NCI-H526 (cell line): ENCODE data around the gene SUGP2.

Experiments used
- DNase-seq, 2 experiments: peaks; one replicate each; lab custom pipeline; 2025; lab: John Stamatoyannopoulos, UW

The SUGP2 gene

GRCh38 chr19:19033426-19034203, at the start of gene SUGP2, which contains the start of gene ARMC6:
TSS of gene SUGP2 (minus strand) at chr19:19033517. CDS start at chr19:19031071, 2,446 bp downstream.
TSS of gene ARMC6 (plus strand) at chr19:19033603. CDS start at chr19:19034210, 607 bp downstream.
- DNase-seq, result peak; percentile 31 to 86

- DNase-seq, result no peak
Measured at GRCh38 chr19:19081642-19082151, 48.4 kb upstream of the SUGP2 start.

- DNase-seq, result no peak
Measured at GRCh38 chr19:19079571-19079970, 46.3 kb upstream of the SUGP2 start.

DNA sequence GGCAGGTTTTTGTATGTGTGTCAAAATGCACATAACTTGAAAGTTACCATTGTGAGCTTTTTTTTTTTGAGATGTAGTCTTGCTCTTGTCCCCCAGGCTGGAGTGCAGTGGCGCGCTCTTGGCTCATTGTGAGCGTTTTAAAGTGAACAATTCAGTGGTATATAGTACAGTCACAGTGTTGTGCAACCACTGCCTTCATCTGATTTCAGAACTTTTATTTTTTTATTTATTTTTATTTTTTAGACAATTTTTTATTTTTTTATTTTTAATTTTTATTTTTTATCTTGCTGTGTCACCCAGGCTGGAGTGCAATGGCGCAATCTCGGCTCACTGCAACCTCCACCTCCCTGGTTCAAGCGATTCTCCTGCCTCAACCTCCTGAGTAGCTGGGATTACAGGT, 45.5 kb upstream of the SUGP2 start:
- no peak for DNase-seq

DNA sequence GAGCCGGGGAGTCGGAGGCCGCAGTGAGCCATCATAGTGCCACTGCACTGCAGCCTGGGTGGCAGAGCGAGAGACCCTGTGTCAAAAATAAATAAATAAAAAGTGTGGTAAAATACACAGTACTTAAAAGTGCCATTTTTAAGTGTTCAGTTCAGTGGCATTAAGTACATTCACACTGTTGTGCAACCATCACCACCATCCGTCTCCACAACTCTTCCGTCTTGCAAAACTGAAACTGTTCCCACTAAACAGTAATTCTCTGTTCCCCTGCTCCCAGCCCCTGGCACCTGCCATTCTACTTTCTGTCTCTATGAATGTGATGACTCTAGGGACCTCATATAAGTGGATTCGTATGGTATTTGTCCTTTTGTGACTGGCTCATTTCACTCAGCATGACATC, 43.8 kb upstream of the SUGP2 start:
- DNase-seq, result no peak

GRCh38 chr19:19076476-19076875, 43.2 kb upstream of the SUGP2 start:
- DNase-seq, result no peak

DNA sequence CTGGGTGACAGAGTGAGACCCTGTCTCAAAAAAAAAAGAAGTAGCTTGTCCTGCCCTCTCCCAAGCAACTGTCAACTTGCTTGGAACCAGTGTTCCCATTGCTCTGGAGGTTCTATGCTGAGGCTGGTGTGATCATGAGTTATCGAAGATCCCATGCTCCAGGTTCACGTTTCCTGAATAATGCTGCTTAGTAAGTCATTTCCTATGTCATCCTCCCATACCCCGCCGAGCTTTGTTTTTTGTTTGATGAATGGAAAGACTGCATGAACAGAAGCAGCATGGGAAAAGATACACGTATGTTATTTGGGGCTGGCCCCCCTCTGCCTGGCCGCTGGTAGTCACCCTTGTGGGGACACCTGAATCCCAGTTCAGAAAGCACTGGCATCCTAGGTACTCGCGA, 41.8 kb upstream of the SUGP2 start:
- no peak for DNase-seq

- no peak for DNase-seq
Measured at GRCh38 chr19:19074196-19074882, 41.0 kb upstream of the SUGP2 start.

DNA sequence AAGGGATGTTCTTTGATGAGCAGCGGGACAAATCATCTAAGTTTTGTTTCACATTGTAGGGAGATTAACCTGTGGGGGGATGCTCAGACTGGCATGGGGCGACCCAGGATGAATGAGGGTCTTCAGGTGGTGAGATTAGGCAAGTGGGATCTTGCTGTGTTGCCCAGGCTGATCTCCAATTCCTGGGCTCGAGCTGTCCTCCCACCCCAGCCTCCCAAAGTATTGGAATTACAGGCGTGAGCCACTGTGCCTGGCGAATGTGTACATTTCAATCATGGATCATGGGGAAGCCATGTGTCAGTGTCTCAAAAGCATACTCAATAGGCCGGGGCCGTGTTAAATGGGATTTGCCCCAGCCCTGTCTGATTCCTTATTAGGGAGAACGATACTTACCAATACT, 38.6 kb upstream of the SUGP2 start:
- no peak for DNase-seq

- DNase-seq, result no peak
Measured at GRCh38 chr19:19068659-19069654, 35.6 kb upstream of the SUGP2 start.

DNA sequence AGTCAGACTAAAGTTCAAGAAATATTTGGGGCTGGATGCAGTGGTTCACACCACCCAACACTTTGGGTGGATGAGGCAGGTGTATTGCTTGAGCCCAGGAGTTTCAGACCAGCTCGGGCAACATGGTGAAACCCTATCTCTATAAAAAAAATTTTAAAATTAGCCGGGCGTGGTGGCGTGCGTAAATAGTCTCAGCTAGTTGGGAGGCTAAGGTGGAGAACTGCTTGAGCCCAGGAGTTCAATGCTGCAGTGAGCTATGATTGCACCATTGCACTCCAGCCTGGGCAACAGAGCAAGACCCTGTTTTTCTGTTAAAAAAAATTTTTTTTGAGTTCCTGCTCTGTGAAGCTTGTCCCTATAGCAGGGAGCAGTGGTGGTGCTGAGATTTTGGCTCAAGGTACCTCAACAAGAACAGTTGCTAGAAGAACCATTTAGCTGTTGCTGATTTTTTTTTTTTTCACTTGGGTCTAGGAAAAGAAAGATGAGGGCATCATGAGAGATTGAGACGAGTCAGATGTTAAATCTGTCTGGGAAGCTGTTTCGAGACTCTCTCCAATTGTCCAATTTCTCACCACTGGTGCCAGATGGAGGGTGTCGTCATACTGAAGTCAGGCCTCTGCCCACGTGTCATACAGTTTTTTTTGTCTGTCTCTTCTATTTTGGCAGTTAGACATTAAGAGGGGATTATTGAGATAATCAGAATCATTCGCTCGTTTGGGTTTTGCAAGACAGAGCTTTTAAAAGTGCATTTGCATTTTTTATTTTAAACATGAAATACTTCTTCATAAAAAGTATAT, 34.2 kb upstream of the SUGP2 start:
- DNase-seq, result no peak

- no peak for DNase-seq
Measured at GRCh38 chr19:19064811-19065745, 31.8 kb upstream of the SUGP2 start.

GRCh38 chr19:19064098-19064722, 30.9 kb upstream of the SUGP2 start:
- peak in 1 of 2 experiments; percentile 30 for DNase-seq

- peak; percentile 97 for DNase-seq
Measured at GRCh38 chr19:19063183-19064097, 30.1 kb upstream of the SUGP2 start, which contains the start of gene SLC25A42. TSS of gene SLC25A42 (plus strand) at chr19:19063994. CDS start at chr19:19096125, 32,131 bp downstream.

- no peak for DNase-seq
Measured at GRCh38 chr19:19062454-19063182, 29.3 kb upstream of the SUGP2 start.

- no peak for DNase-seq
Measured at GRCh38 chr19:19061506-19061905, 28.2 kb upstream of the SUGP2 start.

- no peak for DNase-seq
Measured at GRCh38 chr19:19059837-19060611, 26.7 kb upstream of the SUGP2 start.
